OCI-LY7 (cell line): Measurements from ENCODE around the gene ARHGAP18.

ENCODE experiments used
- EZH2phosphoT487 ChIP-seq: fragments of 200-600 bp; sonication (generic); IDR thresholded peaks from 2 replicates; pipeline ENCODE4 v1.6.1; 2018; ENCODE audit warnings: low read depth, borderline replicate concordance, mild to moderate bottlenecking, mixed run types, antibody characterized with exemption, low read length, moderate library complexity, mixed read lengths
- TF ChIP-seq, protein P1 (sequence below): fragments of 200-600 bp; sonication (generic); conservative IDR thresholded peaks from 2 replicates; pipeline ENCODE4 v1.5.1; 2014; ENCODE audit warnings: mild to moderate bottlenecking, antibody characterized with exemption, low read length, moderate library complexity, mixed read lengths

DNA sequence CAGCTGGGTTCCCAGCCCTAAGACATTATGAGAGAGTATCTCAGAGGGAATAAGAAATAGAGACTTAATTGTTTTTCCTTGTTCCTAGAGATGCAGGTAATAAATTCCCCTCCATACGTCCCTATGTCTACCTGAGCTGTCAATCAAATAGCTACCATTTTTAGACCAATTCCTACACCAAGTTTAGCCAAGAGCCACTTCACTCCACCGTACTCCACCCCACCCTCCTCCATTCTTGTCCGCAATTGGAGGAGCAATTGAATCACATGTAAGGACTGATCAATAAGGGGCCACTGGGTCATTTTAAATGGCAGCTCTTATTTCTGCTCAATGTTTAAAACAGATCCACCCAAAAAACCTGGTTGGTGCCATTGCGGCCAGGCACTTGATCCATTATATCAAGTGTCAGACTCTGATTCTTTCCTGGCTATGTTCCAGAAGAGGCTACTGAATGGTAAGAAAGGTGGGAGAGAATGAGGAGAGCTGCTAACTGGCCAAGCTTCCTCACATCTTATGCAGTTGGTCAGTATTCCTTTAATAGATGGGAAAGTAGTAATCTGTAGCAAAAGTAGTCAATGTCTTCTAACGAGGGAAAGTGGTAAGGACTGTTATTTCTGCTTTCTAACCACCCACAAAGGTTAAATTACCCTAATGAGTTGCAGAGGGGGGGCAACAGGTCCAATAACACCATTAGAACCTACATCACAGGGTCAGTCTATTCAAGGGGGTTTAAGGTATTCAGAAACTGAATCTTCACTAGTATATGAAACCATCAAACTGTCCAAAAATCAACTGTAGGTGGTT is 34.1 kb downstream of the ARHGAP18 start:
- TF ChIP-seq, protein P1, sequence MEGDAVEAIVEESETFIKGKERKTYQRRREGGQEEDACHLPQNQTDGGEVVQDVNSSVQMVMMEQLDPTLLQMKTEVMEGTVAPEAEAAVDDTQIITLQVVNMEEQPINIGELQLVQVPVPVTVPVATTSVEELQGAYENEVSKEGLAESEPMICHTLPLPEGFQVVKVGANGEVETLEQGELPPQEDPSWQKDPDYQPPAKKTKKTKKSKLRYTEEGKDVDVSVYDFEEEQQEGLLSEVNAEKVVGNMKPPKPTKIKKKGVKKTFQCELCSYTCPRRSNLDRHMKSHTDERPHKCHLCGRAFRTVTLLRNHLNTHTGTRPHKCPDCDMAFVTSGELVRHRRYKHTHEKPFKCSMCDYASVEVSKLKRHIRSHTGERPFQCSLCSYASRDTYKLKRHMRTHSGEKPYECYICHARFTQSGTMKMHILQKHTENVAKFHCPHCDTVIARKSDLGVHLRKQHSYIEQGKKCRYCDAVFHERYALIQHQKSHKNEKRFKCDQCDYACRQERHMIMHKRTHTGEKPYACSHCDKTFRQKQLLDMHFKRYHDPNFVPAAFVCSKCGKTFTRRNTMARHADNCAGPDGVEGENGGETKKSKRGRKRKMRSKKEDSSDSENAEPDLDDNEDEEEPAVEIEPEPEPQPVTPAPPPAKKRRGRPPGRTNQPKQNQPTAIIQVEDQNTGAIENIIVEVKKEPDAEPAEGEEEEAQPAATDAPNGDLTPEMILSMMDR: no peak
- no peak for TF ChIP-seq EZH2phosphoT487
